ENCODE results near the gene CSNK1A1L. TPM values are rescaled to one million over a fixed set of nuclear protein-coding genes. Genes with fewer than 3 reads are reported as not detected.

Gene CSNK1A1L
- total RNA-seq, 1 experiment from 2014 or later, result not detected

GRCh38 chr13:37069597-37070103 lies 35.8 kb downstream of the CSNK1A1L start:
- Histone ChIP-seq H3K4me1 (ENCODE audit: control insufficient read depth, insufficient read depth, low read length) (no peaks in the 10 kb centered on the region), H3K9me3 (ENCODE audit: control insufficient read depth, insufficient read depth, low read depth, low read length) (no peaks in the 10 kb centered on the region), H3K36me3 (ENCODE audit: control insufficient read depth, insufficient read depth, low read length) (no peaks in the 10 kb centered on the region), H3K27me3 (ENCODE audit: control insufficient read depth, insufficient read depth, low read length) (no peaks in the 10 kb centered on the region), H3K27ac (ENCODE audit: low read length) (no peak overlapping the region), H3K4me3 (ENCODE audit: low read depth in 2 of 2, low read length in 2 of 2) (no peak overlapping the region)
- ChIA-PET CTCF (no interaction called here), POLR2A (no interaction called here)
- intact Hi-C loops (cut with micrococcal nuclease; ENCODE audit: unreplicated experiment) (loop anchor here (10.0 kb wide), 1 partner anchor 1515 kb away; no protein-coding TSS in a partner anchor), in situ Hi-C loops (cut with HindIII; ENCODE audit: low pct_unique_long_range_greater_than_20kb, low sequenced_read_pairs) (no loop called here)
- no TSS peak for BruUV-seq (replicated peaks)
- DNase-seq (ENCODE audit: low read depth, low spot score) (no peak), ATAC-seq (no peak)
- TF ChIP-seq CTCF (IDR thresholded peaks at IDR 0.05) (no peak), TCF7L2 (IDR thresholded peaks at IDR 0.05; ENCODE audit: low read depth, low read length) (no peak), POLR2AphosphoS5 (IDR thresholded peaks at IDR 0.05; ENCODE audit: low read depth, low read length) (no peak), SIN3A (IDR thresholded peaks at IDR 0.05; ENCODE audit: borderline replicate concordance, insufficient read depth, low read depth, low read length) (no peak)
- TF ChIP-seq, protein P1, sequence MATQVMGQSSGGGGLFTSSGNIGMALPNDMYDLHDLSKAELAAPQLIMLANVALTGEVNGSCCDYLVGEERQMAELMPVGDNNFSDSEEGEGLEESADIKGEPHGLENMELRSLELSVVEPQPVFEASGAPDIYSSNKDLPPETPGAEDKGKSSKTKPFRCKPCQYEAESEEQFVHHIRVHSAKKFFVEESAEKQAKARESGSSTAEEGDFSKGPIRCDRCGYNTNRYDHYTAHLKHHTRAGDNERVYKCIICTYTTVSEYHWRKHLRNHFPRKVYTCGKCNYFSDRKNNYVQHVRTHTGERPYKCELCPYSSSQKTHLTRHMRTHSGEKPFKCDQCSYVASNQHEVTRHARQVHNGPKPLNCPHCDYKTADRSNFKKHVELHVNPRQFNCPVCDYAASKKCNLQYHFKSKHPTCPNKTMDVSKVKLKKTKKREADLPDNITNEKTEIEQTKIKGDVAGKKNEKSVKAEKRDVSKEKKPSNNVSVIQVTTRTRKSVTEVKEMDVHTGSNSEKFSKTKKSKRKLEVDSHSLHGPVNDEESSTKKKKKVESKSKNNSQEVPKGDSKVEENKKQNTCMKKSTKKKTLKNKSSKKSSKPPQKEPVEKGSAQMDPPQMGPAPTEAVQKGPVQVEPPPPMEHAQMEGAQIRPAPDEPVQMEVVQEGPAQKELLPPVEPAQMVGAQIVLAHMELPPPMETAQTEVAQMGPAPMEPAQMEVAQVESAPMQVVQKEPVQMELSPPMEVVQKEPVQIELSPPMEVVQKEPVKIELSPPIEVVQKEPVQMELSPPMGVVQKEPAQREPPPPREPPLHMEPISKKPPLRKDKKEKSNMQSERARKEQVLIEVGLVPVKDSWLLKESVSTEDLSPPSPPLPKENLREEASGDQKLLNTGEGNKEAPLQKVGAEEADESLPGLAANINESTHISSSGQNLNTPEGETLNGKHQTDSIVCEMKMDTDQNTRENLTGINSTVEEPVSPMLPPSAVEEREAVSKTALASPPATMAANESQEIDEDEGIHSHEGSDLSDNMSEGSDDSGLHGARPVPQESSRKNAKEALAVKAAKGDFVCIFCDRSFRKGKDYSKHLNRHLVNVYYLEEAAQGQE (IDR thresholded peaks at IDR 0.05; ENCODE audit: insufficient read depth in 1 of 2, low read depth in 2 of 2, low read length in 1 of 2), result no peak

- TF ChIP-seq CTCF (IDR thresholded peaks at IDR 0.05), result peak; percentile 35; the same call in 1 of the 2 replicates
- TF ChIP-seq POLR2AphosphoS5 (IDR thresholded peaks at IDR 0.05; ENCODE audit: low read depth, low read length), result no peak
- Histone ChIP-seq H3K9me3 (ENCODE audit: control insufficient read depth, insufficient read depth, low read depth, low read length) (no peaks in the 10 kb centered on the region), H3K4me3 (ENCODE audit: low read depth in 2 of 2, low read length in 2 of 2) (no peak overlapping the region), H3K4me1 (ENCODE audit: control insufficient read depth, insufficient read depth, low read length) (no peaks in the 10 kb centered on the region), H3K36me3 (ENCODE audit: control insufficient read depth, insufficient read depth, low read length) (no peaks in the 10 kb centered on the region), H3K27ac (ENCODE audit: low read length) (no peak overlapping the region), H3K27me3 (ENCODE audit: control insufficient read depth, insufficient read depth, low read length) (no peaks in the 10 kb centered on the region)
- in situ Hi-C loops (cut with HindIII; ENCODE audit: low pct_unique_long_range_greater_than_20kb, low sequenced_read_pairs) (no loop called here), intact Hi-C loops (cut with micrococcal nuclease; ENCODE audit: unreplicated experiment) (no loop called here)
- CTCF ChIA-PET, result no interaction called here
- POLR2A ChIA-PET, result no interaction called here
- DNase-seq (ENCODE audit: low read depth, low spot score) (no peak), ATAC-seq (no peak)
- no TSS peak for BruUV-seq (replicated peaks)
Observed at GRCh38 chr13:37068962-37069361, 36.5 kb downstream of the CSNK1A1L start.
